ENCODE measurements around the gene MALAT1. TPM values are rescaled to one million over a fixed set of nuclear protein-coding genes. Genes with fewer than 3 reads are reported as not detected.

Gene MALAT1
- total RNA-seq, 4 donors from 2014 or later = 2,194 to 20,520 (median 8,164) TPM

GRCh38 chr11:65477149-65477965, 21.5 kb upstream of the MALAT1 start:
- Histone ChIP-seq H3K36me3 (no peaks in the 10 kb centered on the region), H3K27ac (peak overlapping the region; percentile 75 to 98 (median 96)), H3K9me3 (no peaks in the 10 kb centered on the region), H3K4me3 (peak overlapping the region; percentile 38 to 85), H3K4me1 (peaks cover 11 to 74% (median 39%) of the 10 kb centered on the region in 3 donors), H3K27me3 (no peaks in the 10 kb centered on the region)
- ATAC-seq = peak; percentile 91
- 0 to 2% methylated on average over 8 to 11 of the region's 60 CpGs for WGBS, 2 donors (ENCODE audit: low coverage in 1 of 2)
- TF ChIP-seq POLR2A (IDR thresholded peaks at IDR 0.05) (peak; percentile 93 to 94), EP300 (IDR thresholded peaks at IDR 0.05) (no peak), CTCF (IDR thresholded peaks at IDR 0.05) (peak in 1 of 4 experiments; percentile 13), POLR2AphosphoS5 (IDR thresholded peaks at IDR 0.05) (peak; percentile 98)

DNA sequence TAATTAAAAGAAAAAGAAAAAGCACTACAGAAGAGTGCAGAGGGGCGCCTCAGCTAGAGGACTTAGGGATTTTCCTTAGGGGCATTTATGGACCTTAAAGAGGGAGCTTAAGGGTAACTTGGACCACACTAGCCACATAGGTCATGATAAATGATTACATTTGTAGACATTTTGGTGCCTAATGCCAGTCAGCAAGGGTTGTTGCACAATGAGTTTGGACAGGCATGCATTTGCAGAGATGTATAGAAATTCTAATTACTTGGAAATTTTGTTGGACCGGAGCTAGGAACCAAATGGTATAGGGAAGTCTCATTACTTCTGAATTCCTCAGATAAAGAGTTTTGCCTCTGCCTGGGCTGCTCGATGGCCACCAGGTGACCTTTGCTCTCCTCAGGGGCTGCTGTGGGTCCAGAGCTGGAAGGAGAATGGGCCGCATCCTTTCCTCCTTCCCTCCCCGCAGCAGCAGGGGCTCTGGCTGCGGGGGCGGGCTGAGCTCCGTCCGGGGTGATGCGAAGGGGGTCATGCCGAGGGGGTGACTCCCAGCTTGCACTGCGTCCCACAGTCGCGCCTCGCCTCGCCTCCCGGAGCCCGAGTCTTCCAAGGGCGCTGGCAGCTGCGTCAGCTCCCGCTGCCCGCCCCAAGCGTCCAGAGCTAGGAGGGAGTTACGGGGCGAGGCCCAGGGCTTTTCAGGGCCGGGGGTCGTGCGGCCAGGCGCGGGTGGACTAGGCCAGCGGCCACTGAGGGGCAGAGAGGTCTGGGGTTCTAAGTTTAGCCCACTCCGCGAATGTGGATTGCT, 20.3 kb upstream of the MALAT1 start:
- TF ChIP-seq POLR2A (IDR thresholded peaks at IDR 0.05) (peak; percentile 50 to 60), CTCF (IDR thresholded peaks at IDR 0.05) (peak in 1 of 4 experiments; percentile 7), POLR2AphosphoS5 (IDR thresholded peaks at IDR 0.05) (peak; percentile 81), EP300 (IDR thresholded peaks at IDR 0.05) (peak; percentile 29)
- Histone ChIP-seq H3K4me3 (peak overlapping the region; percentile 38 to 85), H3K27ac (peak overlapping the region; percentile 75 to 98 (median 96)), H3K36me3 (no peaks in the 10 kb centered on the region), H3K9me3 (no peaks in the 10 kb centered on the region), H3K27me3 (no peaks in the 10 kb centered on the region), H3K4me1 (peaks cover 12 to 72% (median 33%) of the 10 kb centered on the region in 3 donors)
- WGBS, 2 donors (ENCODE audit: low coverage in 1 of 2) = 0 to 33% methylated on average over 1 to 2 of the region's 33 CpGs
- ATAC-seq = peak; percentile 4

DNA sequence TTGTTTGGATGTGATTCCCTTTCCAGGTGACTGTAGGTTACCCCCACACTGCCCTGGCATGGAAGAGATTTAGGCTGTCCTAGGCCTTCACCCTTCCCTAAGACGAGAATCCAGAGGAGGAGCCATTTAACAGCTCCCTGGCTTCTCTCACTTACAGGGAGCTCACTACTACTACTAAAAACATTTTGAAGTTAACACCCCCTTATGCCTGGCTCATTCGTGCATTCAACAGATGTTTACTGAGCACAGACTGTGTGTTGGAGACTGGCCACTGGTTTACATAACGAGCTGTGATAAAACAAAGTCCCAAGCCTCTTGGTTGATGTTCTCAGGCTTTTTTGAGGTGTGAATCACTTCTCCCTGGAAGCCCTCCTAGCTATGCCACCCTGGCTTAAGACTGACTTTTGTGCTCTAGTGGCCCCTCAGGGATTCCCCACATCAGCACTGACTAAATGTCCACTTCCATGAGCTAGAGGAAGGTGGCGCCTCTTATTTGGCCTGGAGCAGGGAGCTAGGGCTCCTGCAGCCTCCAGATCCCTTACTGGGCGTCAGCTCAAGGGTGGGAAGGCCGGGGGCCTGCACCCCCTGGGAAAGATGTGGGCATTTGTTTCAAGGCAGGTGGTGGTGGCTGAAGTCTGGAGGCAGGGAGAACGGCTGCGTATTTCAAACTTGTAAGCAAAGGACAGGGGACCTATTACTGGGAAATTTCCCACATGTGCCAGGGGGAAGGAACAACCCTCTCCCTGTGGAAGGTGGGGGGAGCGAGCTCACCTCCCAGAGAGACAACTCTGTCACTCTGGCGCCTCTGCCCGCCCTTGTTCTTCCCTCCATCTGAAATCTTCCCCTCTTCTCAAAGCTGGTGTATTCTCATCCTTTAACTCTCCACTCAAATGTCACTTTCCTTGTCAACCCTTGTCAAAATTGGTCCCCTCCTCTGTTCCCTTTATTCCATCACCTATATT, 19.4 kb upstream of the MALAT1 start:
- no peaks in the 10 kb centered on the region for H3K27me3 ChIP-seq
- no peaks in the 10 kb centered on the region for H3K36me3 ChIP-seq
- peak; percentile 54 for ATAC-seq
- H3K4me3 ChIP-seq = peak overlapping the region; percentile 38 to 85
- peak overlapping the region; percentile 75 to 98 (median 96) for H3K27ac ChIP-seq
- TF ChIP-seq POLR2AphosphoS5 (IDR thresholded peaks at IDR 0.05) (peak; percentile 91), POLR2A (IDR thresholded peaks at IDR 0.05) (peak; percentile 15 to 37), CTCF (IDR thresholded peaks at IDR 0.05) (peak in 3 of 4 experiments; percentile 44 to 61 (median 57)), EP300 (IDR thresholded peaks at IDR 0.05) (no peak)
- H3K9me3 ChIP-seq = no peaks in the 10 kb centered on the region
- peaks cover 12 to 78% (median 33%) of the 10 kb centered on the region in 3 donors for H3K4me1 ChIP-seq
- WGBS, 2 donors (ENCODE audit: low coverage in 1 of 2) = 20 to 47% methylated on average over 4 to 6 of the region's 11 CpGs

GRCh38 chr11:65482306-65482850, 16.5 kb upstream of the MALAT1 start:
- peaks cover 17 to 93% (median 49%) of the 10 kb centered on the region in 3 donors for H3K4me1 ChIP-seq
- 74% methylated on average over 2 of the region's 2 CpGs; no CpG with 5 or more reads in 1 of the 2 donors for WGBS, 2 donors (ENCODE audit: low coverage in 1 of 2)

More at GRCh38 chr11:65482306-65482850, 16.5 kb upstream of the MALAT1 start:
- no peak for TF ChIP-seq CTCF (IDR thresholded peaks at IDR 0.05)
- TF ChIP-seq POLR2A (IDR thresholded peaks at IDR 0.05) = no peak
- no peak for TF ChIP-seq POLR2AphosphoS5 (IDR thresholded peaks at IDR 0.05)
- TF ChIP-seq EP300 (IDR thresholded peaks at IDR 0.05) = no peak
- peak overlapping the region; percentile 75 to 98 (median 96) for H3K27ac ChIP-seq
- H3K36me3 ChIP-seq = no peaks in the 10 kb centered on the region
- no peak overlapping the region for H3K4me3 ChIP-seq
- no peaks in the 10 kb centered on the region for H3K27me3 ChIP-seq
- no peaks in the 10 kb centered on the region for H3K9me3 ChIP-seq
- ATAC-seq = no peak
